RWPE1 (cell line): Measurements from ENCODE around the gene SLC7A14.

Source experiments
- CTCF ChIA-PET: fragments of 350-600 bp; sonication (Branson Sonifier 250); formaldehyde crosslinking; extraction: SDS; loops from one replicate; lab custom pipeline; 2021; lab: Yijun Ruan, JAX
- POLR2A ChIA-PET: fragments of 400-600 bp; formaldehyde crosslinking; extraction: SDS; loops from one replicate; lab custom pipeline; 2020; ENCODE audit warnings: antibody characterized with exemption; ENCODE audit not compliant: low non-redundant PET; lab: Yijun Ruan, JAX
- DNase-seq: peaks from one replicate; pipeline ENCODE4 v3.0.0; 2012; ENCODE audit warnings: low spot score
- H3K27ac ChIP-seq: fragments of 450-650 bp; 2 replicates; pipeline ENCODE4 v1.5.1; 2017
- CTCF ChIP-seq: fragments of 450-650 bp; conservative IDR thresholded peaks from 2 replicates; pipeline ENCODE4 v1.5.1; 2017; ENCODE audit warnings: low read depth, mild to moderate bottlenecking

SLC7A14 gene

GRCh38 chr3:170532573-170532972, 53.3 kb downstream of the SLC7A14 start:
- ChIA-PET CTCF (interaction anchor here (0.5 kb wide), 1 partner anchor 387 kb away, joined by 3 read pairs; no protein-coding TSS in a partner anchor), POLR2A (no interaction called here)
- no peak for TF ChIP-seq CTCF
- no peak overlapping the region for H3K27ac ChIP-seq
- DNase-seq, result no peak

GRCh38 chr3:170531657-170532335, 54.1 kb downstream of the SLC7A14 start:
- TF ChIP-seq CTCF, result no peak
- no peak overlapping the region for H3K27ac ChIP-seq
- no peak for DNase-seq
- POLR2A ChIA-PET, result no interaction called here
- CTCF ChIA-PET, result no interaction called here

GRCh38 chr3:170531054-170531453, 54.8 kb downstream of the SLC7A14 start:
- DNase-seq, result no peak
- ChIA-PET POLR2A (no interaction called here), CTCF (no interaction called here)
- TF ChIP-seq CTCF, result no peak
- H3K27ac ChIP-seq, result no peak overlapping the region

GRCh38 chr3:170529912-170530311, 56.0 kb downstream of the SLC7A14 start:
- ChIA-PET POLR2A (no interaction called here), CTCF (no interaction called here)
- TF ChIP-seq CTCF, result no peak
- H3K27ac ChIP-seq, result no peak overlapping the region
- DNase-seq, result no peak

- DNase-seq, result no peak
- CTCF ChIA-PET, result no interaction called here
- no peak for TF ChIP-seq CTCF
- POLR2A ChIA-PET, result no interaction called here
- H3K27ac ChIP-seq, result no peak overlapping the region
These were observed 56.5 kb downstream of the SLC7A14 start for GRCh38 chr3:170529346-170529745.

GRCh38 chr3:170528726-170529125, 57.1 kb downstream of the SLC7A14 start:
- TF ChIP-seq CTCF, result no peak
- no peak overlapping the region for H3K27ac ChIP-seq
- ChIA-PET CTCF (interaction anchor here (0.7 kb wide), 1 partner anchor 17 kb away, joined by 3 read pairs; no protein-coding TSS in a partner anchor), POLR2A (no interaction called here)
- DNase-seq, result no peak
